HFF-Myc (cell line): Measurements from ENCODE around the gene PPP2R3B.

Experiments used
- DNase-seq: peaks from one replicate; pipeline ENCODE4 v3.0.0-alpha.2; 2011; ENCODE audit warnings: low read depth; ENCODE audit errors: extremely low read depth
- H3K4me3 ChIP-seq: replicated peaks from 2 replicates; pipeline ENCODE4 v1.5.1; 2011; ENCODE audit warnings: low read depth, mild to moderate bottlenecking, control low read depth, low read length
- CTCF ChIP-seq: IDR thresholded peaks from 2 replicates; pipeline ENCODE4 v1.5.1; 2012; ENCODE audit warnings: mild to moderate bottlenecking, low read depth, low read length, control low read depth; ENCODE audit errors: missing control alignments

PPP2R3B gene

GRCh38 chrX:429266-429825 lies 42.6 kb upstream of the PPP2R3B start:
- no peak overlapping the region for H3K4me3 ChIP-seq
- TF ChIP-seq CTCF = no peak
- no peak for DNase-seq

DNA sequence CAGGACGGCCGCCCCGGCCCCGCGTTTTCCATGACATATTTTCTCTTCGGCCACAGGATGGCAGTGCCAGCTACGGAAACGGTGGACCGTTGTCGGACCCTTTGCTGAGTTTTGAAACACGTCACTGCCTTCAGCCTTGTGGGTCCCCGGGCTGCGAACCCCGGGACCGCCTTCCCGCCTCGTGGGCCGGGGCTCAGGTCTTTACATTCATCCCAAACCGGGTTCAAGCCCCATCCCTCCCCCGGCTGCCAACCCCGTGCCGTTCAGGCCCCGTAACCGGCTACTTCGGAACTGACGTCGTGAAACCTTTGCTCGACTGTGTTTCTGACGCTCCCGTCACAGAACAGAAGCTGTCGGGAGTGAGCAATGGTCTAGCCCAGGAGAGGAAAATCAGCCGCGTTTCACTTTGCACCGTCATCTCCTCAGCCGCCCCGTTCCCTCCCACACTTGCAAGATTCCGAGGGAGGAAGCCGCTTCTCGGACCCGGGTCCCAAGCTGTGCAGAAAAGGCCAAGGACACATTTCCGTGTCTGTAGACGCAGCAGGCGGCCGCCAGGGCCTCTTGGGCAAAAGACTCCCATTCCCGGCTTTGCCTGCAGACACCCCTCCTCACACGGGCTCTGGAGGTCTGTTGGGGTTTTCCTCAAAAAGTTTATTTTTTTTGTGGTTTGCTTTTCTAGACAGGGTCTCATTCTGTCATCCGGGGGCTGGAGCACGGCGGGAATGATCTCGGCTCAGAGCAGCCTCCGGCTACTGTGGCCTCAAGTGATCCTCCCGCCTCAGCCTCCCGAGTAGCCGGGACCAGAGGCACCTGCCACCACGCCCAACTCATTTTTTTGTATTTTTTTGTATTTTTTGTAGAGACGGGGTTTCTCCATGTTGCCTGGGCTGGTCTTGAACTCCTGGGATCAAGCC lies 41.4 kb upstream of the PPP2R3B start:
- DNase-seq = no peak
- peak; percentile 38 for TF ChIP-seq CTCF
- peak overlapping the region; percentile 35 for H3K4me3 ChIP-seq

DNA sequence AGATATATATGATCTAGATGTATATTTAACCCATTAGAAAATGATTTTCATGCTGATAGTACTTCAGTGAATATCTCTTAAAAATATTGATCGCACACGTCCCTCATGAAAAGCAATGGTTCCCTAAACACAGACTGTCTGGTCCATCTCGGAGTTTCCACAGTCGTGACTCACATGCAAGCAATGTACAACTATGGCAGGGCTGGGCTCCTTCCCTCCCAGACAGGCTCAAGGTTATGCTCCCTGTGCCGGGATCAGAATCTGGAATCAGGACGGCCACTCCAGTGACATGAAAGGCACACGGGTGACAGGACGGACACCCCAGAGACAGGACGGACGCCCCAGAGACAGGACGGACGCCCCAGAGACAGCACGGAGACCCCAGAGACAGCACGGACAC lies 40.2 kb upstream of the PPP2R3B start:
- no peak for DNase-seq

DNA sequence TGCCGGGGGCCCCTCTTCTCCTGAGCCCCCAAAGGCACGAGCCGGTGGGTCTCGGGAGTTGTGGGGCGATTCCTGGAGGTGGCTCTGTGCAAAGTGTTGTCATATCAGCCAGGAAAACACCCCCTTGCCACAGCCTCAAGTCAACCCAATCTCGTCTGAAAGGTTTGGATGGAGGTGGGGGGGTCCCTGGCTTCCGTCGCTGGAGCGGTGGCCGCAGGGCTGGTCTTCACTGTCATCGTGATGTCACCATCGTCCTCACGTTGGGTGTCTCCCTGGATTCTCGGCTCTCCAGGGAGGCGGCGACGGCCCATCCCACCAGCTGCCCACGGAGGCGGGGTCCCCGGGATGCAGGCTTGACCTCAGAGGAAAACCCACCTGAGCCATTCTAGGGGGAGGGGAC lies 38.3 kb upstream of the PPP2R3B start:
- no peak overlapping the region for H3K4me3 ChIP-seq
- no peak for DNase-seq
- TF ChIP-seq CTCF = no peak

More for the DNA sequence above, 40.2 kb upstream of the PPP2R3B start:
- H3K4me3 ChIP-seq = no peak overlapping the region
- no peak for TF ChIP-seq CTCF

GRCh38 chrX:421646-422391 lies 35.1 kb upstream of the PPP2R3B start:
- H3K4me3 ChIP-seq = no peak overlapping the region
- no peak for DNase-seq
- no peak for TF ChIP-seq CTCF

DNA sequence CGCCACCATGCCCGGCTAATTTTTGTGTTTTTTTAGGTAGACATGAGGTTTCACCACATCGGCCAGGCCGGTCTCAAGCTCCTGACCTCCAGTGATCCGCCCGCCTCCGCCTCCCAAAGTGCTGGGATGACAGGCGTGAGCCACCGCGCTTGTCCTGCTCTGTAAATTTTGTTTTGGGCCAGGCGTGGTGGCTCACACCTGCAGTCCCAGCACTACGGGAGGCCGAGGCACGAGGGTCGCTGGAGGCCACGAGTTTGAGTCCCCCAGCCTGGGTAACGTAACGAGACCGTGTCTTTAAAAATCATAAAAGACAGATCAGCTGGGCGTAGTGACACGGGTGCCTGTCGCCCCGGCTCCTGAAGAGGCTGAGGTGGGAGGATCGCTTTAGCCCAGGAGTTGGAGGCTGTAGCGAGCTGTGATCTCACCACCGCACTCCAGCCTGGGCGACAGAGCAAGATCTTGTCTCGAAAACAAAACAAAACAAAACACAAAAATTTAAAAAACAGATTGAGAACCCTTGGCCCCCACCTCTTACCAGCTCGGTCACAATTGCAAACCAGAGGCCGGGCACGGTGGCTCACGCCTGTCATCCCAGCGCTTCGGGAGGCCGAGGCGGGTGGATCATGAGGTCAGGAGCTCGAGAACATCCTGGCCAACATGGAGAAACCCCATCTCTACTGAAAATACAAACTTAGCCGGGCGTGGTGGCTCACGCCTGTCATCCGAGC lies 34.0 kb upstream of the PPP2R3B start:
- DNase-seq = no peak
- no peak for TF ChIP-seq CTCF
- no peak overlapping the region for H3K4me3 ChIP-seq
